GM12878 (cell line): ENCODE data around the gene NME7. TPM values are rescaled to one million over a fixed set of nuclear protein-coding genes. Genes with fewer than 3 reads are reported as not detected.

Experiments
- ATAC-seq: fragments of 200-7000 bp; cut with Tn5 transposase; 3 replicates; pipeline ENCODE4 v1.9.1; 2020; ENCODE audit warnings: mild to moderate bottlenecking, moderate library complexity
- BruUV-seq: library from RNA; stranded (reverse); fragments of 400-500 nt; replicated peaks from 2 replicates; lab custom pipeline; 2021; lab: Mats Ljungman, UMichigan
- CTCF ChIA-PET: fragments of 300-600 bp; sonication (Branson Sonifier 250); formaldehyde crosslinking; extraction: SDS; loops from one replicate; lab custom pipeline; 2021; ENCODE audit warnings: inconsistent platforms; lab: Yijun Ruan, JAX
- POLR2A ChIA-PET: fragments of 350-600 bp; formaldehyde crosslinking; extraction: SDS; loops from one replicate; lab custom pipeline; 2021; ENCODE audit warnings: inconsistent platforms; lab: Charles Lee
- RAD21 ChIA-PET: fragments of 300-600 bp; sonication (Branson Sonifier 250); formaldehyde crosslinking; loops from one replicate; lab custom pipeline; 2023; ENCODE audit warnings: antibody characterized with exemption; ENCODE audit not compliant: unreplicated experiment; lab: Charles Lee
- SMC1A ChIA-PET: fragments of 300-600 bp; sonication (Branson Sonifier 250); formaldehyde crosslinking; loops from one replicate; lab custom pipeline; 2023; ENCODE audit not compliant: unreplicated experiment, uncharacterized antibody; lab: Charles Lee
- DNase-seq: peaks from one replicate; pipeline ENCODE4 v3.0.0-alpha.2; 2011; ENCODE audit warnings: low read depth, low spot score
- FAIRE-seq: peaks from 3 replicates; lab custom pipeline; 2011; peaks lifted over from hg19 to GRCh38; lab: Jason Lieb, UNC
- H2AFZ ChIP-seq: 2 replicates; pipeline ENCODE4 v1.6.0; 2011; ENCODE audit warnings: low read depth, low read length, control low read depth; ENCODE audit not compliant: control insufficient read depth
- H3K27ac ChIP-seq: 2 replicates; pipeline ENCODE4 v1.5.1; 2011; ENCODE audit warnings: control low read depth; ENCODE audit not compliant: control insufficient read depth, insufficient read depth
- H3K27me3 ChIP-seq, 2 experiments: replicated peaks in 1 of 2; 2 replicates each; pipeline versions ENCODE4 v1.6.0 to v1.6.1; 2011; ENCODE audit warnings: low read length in 1 of 2; ENCODE audit not compliant: control insufficient read depth in 2 of 2, insufficient read depth in 2 of 2
- H3K36me3 ChIP-seq, 2 experiments: 2 replicates each; pipeline ENCODE4 v1.5.1; 2011; ENCODE audit warnings: low read length in 1 of 2; ENCODE audit not compliant: control insufficient read depth in 2 of 2, insufficient read depth in 2 of 2
- H3K4me1 ChIP-seq: 2 replicates; pipeline ENCODE4 v1.6.1; 2011; ENCODE audit warnings: mild to moderate bottlenecking, low read length, moderate library complexity, mixed read lengths; ENCODE audit not compliant: control insufficient read depth, insufficient read depth
- H3K4me2 ChIP-seq: 2 replicates; pipeline ENCODE4 v1.6.0; 2011; ENCODE audit warnings: control low read depth; ENCODE audit not compliant: control insufficient read depth, insufficient read depth
- H3K4me3 ChIP-seq: fragments of 200-600 bp; sonication (generic); 2 replicates; pipeline ENCODE4 v1.5.1; 2016
- H3K79me2 ChIP-seq: 2 replicates; pipeline ENCODE4 v1.6.0; 2011; ENCODE audit warnings: low read length; ENCODE audit not compliant: control insufficient read depth, insufficient read depth
- H3K9ac ChIP-seq: 2 replicates; pipeline ENCODE4 v1.8.0; 2011; ENCODE audit warnings: low read length, control low read depth, mixed read lengths; ENCODE audit not compliant: control insufficient read depth, insufficient read depth
- H3K9me3 ChIP-seq: replicated peaks from 3 replicates; pipeline ENCODE4 v1.5.1; 2011; ENCODE audit warnings: mild to moderate bottlenecking, low read length; ENCODE audit not compliant: control insufficient read depth, insufficient read depth
- H4K20me1 ChIP-seq: 2 replicates; pipeline ENCODE4 v1.6.0; 2011; ENCODE audit not compliant: control insufficient read depth, insufficient read depth
- CEBPB ChIP-seq, 2 experiments: fragments of 150-350 bp in 1 of 2; IDR thresholded peaks; 2 replicates each; pipeline ENCODE4 v1.6.1; 2012 to 2014; ENCODE audit warnings: low read depth in 2 of 2, low read length in 2 of 2, borderline replicate concordance in 1 of 2, inconsistent platforms in 1 of 2
- FOXM1 ChIP-seq: IDR thresholded peaks from 2 replicates; pipeline ENCODE4 v1.6.1; 2012; ENCODE audit warnings: low read depth, mild to moderate bottlenecking, inconsistent platforms, low read length, moderate library complexity
- PAX8 ChIP-seq: fragments of 450-650 bp; IDR thresholded peaks from 2 replicates; pipeline ENCODE4 v1.6.1; 2017; ENCODE audit warnings: mild to moderate bottlenecking, moderate library complexity
- RAD21 ChIP-seq: IDR thresholded peaks from 2 replicates; pipeline ENCODE4 v1.6.1; 2011; ENCODE audit warnings: mild to moderate bottlenecking, low read depth, low read length, moderate library complexity; ENCODE audit not compliant: insufficient read depth
- SMC3 ChIP-seq: IDR thresholded peaks from 2 replicates; pipeline ENCODE4 v1.6.1; 2011; ENCODE audit warnings: low read length, improper control_type of control experiment, borderline replicate concordance
- SREBF1 ChIP-seq: IDR thresholded peaks from 2 replicates; pipeline ENCODE4 v1.6.1; 2012; ENCODE audit warnings: mild to moderate bottlenecking, low read length
- WGBS: methylation state at CpG from one replicate; pipeline ENCODE4 v1.1.6; 2016; ENCODE audit warnings: low lambda C conversion rate; ENCODE audit not compliant: insufficient replicate concordance, insufficient coverage; ENCODE audit errors: missing lambda C conversion rate; 5-methylcytosine and 5-hydroxymethylcytosine counted together
- in situ Hi-C: fragments of 300-500 bp; cut with MboI; formaldehyde crosslinking; loops from 9 replicates; pipeline ENCODE4 v1.14.3; 2018; ENCODE audit warnings: mixed read lengths
- intact Hi-C: fragments of 100-400 bp; cut with micrococcal nuclease; formaldehyde crosslinking; loops from one replicate; pipeline ENCODE4 v1.14.2; 2022; ENCODE audit not compliant: unreplicated experiment
- polyA plus RNA-seq, 11 experiments: library from polyadenylated mRNA; depleted of rRNA in 4 of 11; unstranded in 6 of 11; stranded (reverse) in 5 of 11; fragments of >200 nt; fragmentation: Nextera tagmentation in 4 of 11; fragmentation: Illumina TruSeq in 1 of 11; extraction: Ambion mirVana in 4 of 11; extraction: Trizol in 1 of 11; gene quantifications; 1 replicate in 1 of 11; 2 replicates in 10 of 11; pipeline versions ENCODE4 v1.2.1 to v1.2.3, GENCODE V29; 2011 to 2016; ENCODE audit warnings: inconsistent platforms in 2 of 11, missing spikeins in 2 of 11, low read depth in 1 of 11
- total RNA-seq, 4 experiments: library from RNA; depleted of rRNA in 3 of 4; stranded (reverse); fragments of >200 nt in 3 of 4; fragmentation: Illumina TruSeq in 1 of 4; extraction: Trizol in 1 of 4; gene quantifications; 2 replicates each; pipeline versions ENCODE4 v1.2.1 to v1.2.3, GENCODE V29; 2013 to 2021
- TF ChIP-seq, protein P1 (sequence below), 3 experiments: IDR thresholded peaks in 2 of 3; conservative IDR thresholded peaks in 1 of 3; 2 replicates each; pipeline ENCODE4 v1.5.1; 2011; ENCODE audit warnings: low read depth in 3 of 3, low read length in 3 of 3, mild to moderate bottlenecking in 3 of 3, control low read depth in 2 of 3, moderate library complexity in 2 of 3, inconsistent platforms in 1 of 3, mixed read lengths in 1 of 3; ENCODE audit not compliant: control insufficient read depth in 2 of 3, insufficient read depth in 1 of 3; ENCODE audit errors: extremely low read depth in 1 of 3

The NME7 gene
- total and polyA plus RNA-seq, 10 of the 15 experiments (the other 5 are each of a cell fraction or from before 2014, with no cell fraction given), result 1.5 to 15.6 (median 7.2) TPM

DNA sequence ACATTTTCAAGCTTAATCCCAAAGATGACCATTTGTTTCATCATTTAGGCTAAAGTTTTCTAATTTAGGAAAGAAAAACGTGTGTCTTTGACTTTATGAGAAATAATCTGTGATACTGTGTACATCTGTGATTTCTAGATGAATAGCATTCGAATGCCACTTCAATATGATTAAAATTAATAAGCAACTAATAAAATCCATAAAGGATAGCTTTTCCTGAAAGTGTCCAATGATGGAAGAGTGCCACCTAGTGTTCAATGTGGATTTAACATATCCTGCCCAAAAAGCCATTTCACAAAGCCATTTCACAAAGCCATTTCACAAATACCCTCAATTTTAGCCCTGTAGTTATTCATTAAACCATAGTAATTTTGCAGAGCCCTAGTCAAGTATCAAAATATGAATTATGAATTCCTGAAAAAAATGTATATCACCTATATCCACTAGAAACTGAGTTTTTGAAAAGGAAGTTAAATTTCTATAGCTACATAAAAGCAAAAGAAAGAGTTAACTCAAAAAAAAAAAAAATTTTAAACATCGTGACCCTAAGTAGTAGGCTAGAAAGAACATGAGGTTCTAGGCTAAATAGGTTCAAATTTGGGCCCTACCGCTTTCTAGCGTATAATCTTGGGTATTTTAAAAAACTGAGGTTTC, 19.1 kb downstream of the NME7 start:
- peak; percentile 19 for DNase-seq
- H3K9me3 ChIP-seq, result no peaks in the 10 kb centered on the region; the same call in 2 of the 3 replicates
- H3K27ac ChIP-seq, result no peak overlapping the region
- no peak overlapping the region for H2AFZ ChIP-seq
- H3K27me3 ChIP-seq, result no peaks in the 10 kb centered on the region
- H3K4me2 ChIP-seq, result no peak overlapping the region
- BruUV-seq, result no TSS peak
- H3K4me3 ChIP-seq, result no peak overlapping the region
- RAD21 ChIA-PET, result interaction anchor here (0.6 to 6.2 kb wide), 51 partner anchors 10 to 1113 kb away, joined by 3 to 135 read pairs (median 4); partner anchors contain the start of genes BLZF1 and NME7
- FAIRE-seq, result peak; percentile 78
- H4K20me1 ChIP-seq, result no peaks in the 10 kb centered on the region
- H3K9ac ChIP-seq, result no peak overlapping the region
- H3K36me3 ChIP-seq, result no peaks in the 10 kb centered on the region
- TF ChIP-seq SMC3 (peak; percentile 85), PAX8 (peak; percentile 41; the same call in 1 of the 2 replicates), CEBPB (IDR thresholded peaks at IDR 0.05; ENCODE audit: borderline replicate concordance in 1 of 2, low read depth in 2 of 2, low read length in 2 of 2) (no peak), FOXM1 (peak; percentile 45; the same call in 1 of the 2 replicates), SREBF1 (no peak), RAD21 (peak; percentile 92)
- TF ChIP-seq, protein P1, sequence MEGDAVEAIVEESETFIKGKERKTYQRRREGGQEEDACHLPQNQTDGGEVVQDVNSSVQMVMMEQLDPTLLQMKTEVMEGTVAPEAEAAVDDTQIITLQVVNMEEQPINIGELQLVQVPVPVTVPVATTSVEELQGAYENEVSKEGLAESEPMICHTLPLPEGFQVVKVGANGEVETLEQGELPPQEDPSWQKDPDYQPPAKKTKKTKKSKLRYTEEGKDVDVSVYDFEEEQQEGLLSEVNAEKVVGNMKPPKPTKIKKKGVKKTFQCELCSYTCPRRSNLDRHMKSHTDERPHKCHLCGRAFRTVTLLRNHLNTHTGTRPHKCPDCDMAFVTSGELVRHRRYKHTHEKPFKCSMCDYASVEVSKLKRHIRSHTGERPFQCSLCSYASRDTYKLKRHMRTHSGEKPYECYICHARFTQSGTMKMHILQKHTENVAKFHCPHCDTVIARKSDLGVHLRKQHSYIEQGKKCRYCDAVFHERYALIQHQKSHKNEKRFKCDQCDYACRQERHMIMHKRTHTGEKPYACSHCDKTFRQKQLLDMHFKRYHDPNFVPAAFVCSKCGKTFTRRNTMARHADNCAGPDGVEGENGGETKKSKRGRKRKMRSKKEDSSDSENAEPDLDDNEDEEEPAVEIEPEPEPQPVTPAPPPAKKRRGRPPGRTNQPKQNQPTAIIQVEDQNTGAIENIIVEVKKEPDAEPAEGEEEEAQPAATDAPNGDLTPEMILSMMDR (IDR thresholded peaks at IDR 0.05 in 2 of 3, conservative IDR thresholded peaks at IDR 0.05 in 1 of 3; ENCODE audit: control insufficient read depth in 2 of 3, extremely low read depth in 1 of 3, insufficient read depth in 1 of 3, low read depth in 3 of 3, low read length in 3 of 3), result peak; percentile 57 to 78 (median 62)
- ATAC-seq, result peak; percentile 61
- POLR2A ChIA-PET, result interaction anchor here (0.6 to 1.1 kb wide), 4 partner anchors 108 to 712 kb away, joined by 3 to 6 read pairs (median 3); no protein-coding TSS in a partner anchor
- intact Hi-C loops (loop anchor here (1.0 to 5.0 kb wide), 4 partner anchors 712 to 1006 kb away; no protein-coding TSS in a partner anchor), in situ Hi-C loops (loop anchor here (10.0 kb wide), 1 partner anchor 914 kb away; no protein-coding TSS in a partner anchor)
- no peaks in the 10 kb centered on the region for H3K4me1 ChIP-seq
- no peaks in the 10 kb centered on the region for H3K79me2 ChIP-seq
- 40% methylated on average over 5 of the region's 5 CpGs for WGBS
- SMC1A ChIA-PET, result interaction anchor here (0.5 to 8.3 kb wide), 60 partner anchors 9 to 1008 kb away, joined by 3 to 172 read pairs (median 4); partner anchors contain the start of genes BLZF1 and NME7
- CTCF ChIA-PET, result interaction anchor here (0.6 to 9.3 kb wide), 80 partner anchors 9 to 1289 kb away, joined by 3 to 240 read pairs (median 5); partner anchors contain the start of genes BLZF1 and NME7
